ENCODE results near the gene ICA1.

- TF ChIP-seq CTCF (IDR thresholded peaks at IDR 0.05; ENCODE audit: low read depth, low read length, poor library complexity, severe bottlenecking): no peak
- TF ChIP-seq EZH2phosphoT487 (IDR thresholded peaks at IDR 0.05; ENCODE audit: borderline replicate concordance, low read length): no peak
Observed at GRCh38 chr7:8147760-8148463, 114.1 kb downstream of the ICA1 start.

Data from DOHH2 (cell line).